ENCODE measurements around the gene VWA3A.
A peak's percentile ranks its signal among the peaks of the same experiment; 100 is the strongest.
"Not testable (repeated sequence)": the region's sequence is repeated elsewhere in the genome, so short reads cannot be mapped to it uniquely, and the experiment has no call there.

VWA3A gene

GRCh38 chr16:22091721-22092120 lies 620 bp upstream of the VWA3A start:
- no peak for DNase-seq

GRCh38 chr16:22093331-22093730 lies 990 bp downstream of the VWA3A start:
- no peak for DNase-seq

- no peak for DNase-seq
These were observed 1.7 kb downstream of the VWA3A start for GRCh38 chr16:22093996-22094395.

GRCh38 chr16:22098405-22099255 lies 6.3 kb downstream of the VWA3A start:
- peak in 1 of 2 donors; percentile 48 for DNase-seq

GRCh38 chr16:22099256-22099975 lies 7.1 kb downstream of the VWA3A start:
- DNase-seq = no peak

- DNase-seq = no peak
These were observed 11.1 kb downstream of the VWA3A start for GRCh38 chr16:22103441-22103840.

- peak in 1 of 2 donors; percentile 9 for DNase-seq
These were observed 17.0 kb downstream of the VWA3A start for GRCh38 chr16:22109258-22109898.

GRCh38 chr16:22111629-22112028 lies 19.3 kb downstream of the VWA3A start:
- not testable (repeated sequence) for DNase-seq

GRCh38 chr16:22116095-22116700 lies 23.9 kb downstream of the VWA3A start:
- DNase-seq = no peak

- DNase-seq = no peak
These were observed 25.3 kb downstream of the VWA3A start for GRCh38 chr16:22117609-22118008.

GRCh38 chr16:22120440-22120839 lies 28.1 kb downstream of the VWA3A start:
- no peak for DNase-seq

- DNase-seq = no peak
These were observed 29.9 kb downstream of the VWA3A start for GRCh38 chr16:22122239-22122638.

GRCh38 chr16:22123146-22123545 lies 30.8 kb downstream of the VWA3A start:
- DNase-seq = no peak

GRCh38 chr16:22123759-22124490 lies 31.6 kb downstream of the VWA3A start:
- no peak for DNase-seq

GRCh38 chr16:22124583-22125284 lies 32.4 kb downstream of the VWA3A start:
- no peak for DNase-seq

- DNase-seq = no peak
These were observed 33.8 kb downstream of the VWA3A start for GRCh38 chr16:22126037-22126558.

GRCh38 chr16:22128537-22128936 lies 36.2 kb downstream of the VWA3A start:
- DNase-seq = not testable (repeated sequence)

- DNase-seq = no peak
These were observed 38.2 kb downstream of the VWA3A start for GRCh38 chr16:22130528-22130927.

- no peak for DNase-seq
These were observed 40.5 kb downstream of the VWA3A start for GRCh38 chr16:22132801-22133200.

- DNase-seq = no peak
These were observed 46.1 kb downstream of the VWA3A start for GRCh38 chr16:22138482-22138881.

- DNase-seq = no peak
These were observed 46.7 kb downstream of the VWA3A start for GRCh38 chr16:22139008-22139407.

- DNase-seq = no peak
These were observed 47.4 kb downstream of the VWA3A start for GRCh38 chr16:22139732-22140131.
